GM21360 (cell line): ENCODE data around the gene TMSB4X.
"Not testable (repeated sequence)": the region's sequence is repeated elsewhere in the genome, so short reads cannot be mapped to it uniquely, and the experiment has no call there.

ENCODE experiments used
- ATAC-seq: cut with Tn5 transposase; IDR thresholded peaks from one replicate; pipeline ENCODE4 v1.9.1; 2021; ENCODE audit warnings: mild to moderate bottlenecking, moderate library complexity; ENCODE audit not compliant: unreplicated experiment

Gene TMSB4X

GRCh38 chrX:12975991-12976558 is 1.2 kb downstream of the TMSB4X start:
- ATAC-seq, result no peak

GRCh38 chrX:12976819-12977732 is 2.2 kb downstream of the TMSB4X start:
- ATAC-seq, result not testable (repeated sequence)

GRCh38 chrX:12977761-12978204 is 2.9 kb downstream of the TMSB4X start:
- no peak for ATAC-seq

GRCh38 chrX:12978205-12979025 is 3.5 kb downstream of the TMSB4X start:
- ATAC-seq, result peak; percentile 39

GRCh38 chrX:12979026-12979607 is 4.2 kb downstream of the TMSB4X start:
- no peak for ATAC-seq

- no peak for ATAC-seq
Measured at GRCh38 chrX:12979616-12980015, 4.7 kb downstream of the TMSB4X start.

GRCh38 chrX:12980039-12980438 is 5.1 kb downstream of the TMSB4X start:
- not testable (repeated sequence) for ATAC-seq

GRCh38 chrX:12981880-12982279 is 7.0 kb downstream of the TMSB4X start:
- no peak for ATAC-seq

GRCh38 chrX:12984603-12985319 is 9.9 kb downstream of the TMSB4X start:
- ATAC-seq, result peak; percentile 68

GRCh38 chrX:12985331-12985730 is 10.4 kb downstream of the TMSB4X start:
- no peak for ATAC-seq

- ATAC-seq, result no peak
Measured at GRCh38 chrX:12986164-12986779, 11.4 kb downstream of the TMSB4X start.

GRCh38 chrX:12986886-12987285 is 12.0 kb downstream of the TMSB4X start:
- ATAC-seq, result no peak

GRCh38 chrX:12987340-12987739 is 12.4 kb downstream of the TMSB4X start:
- ATAC-seq, result no peak

GRCh38 chrX:12987900-12988594 is 13.1 kb downstream of the TMSB4X start:
- ATAC-seq, result no peak

- ATAC-seq, result no peak
Measured at GRCh38 chrX:12988797-12989196, 13.9 kb downstream of the TMSB4X start.

GRCh38 chrX:12989461-12989860 is 14.6 kb downstream of the TMSB4X start:
- ATAC-seq, result no peak

- no peak for ATAC-seq
Measured at GRCh38 chrX:12991575-12991974, 16.7 kb downstream of the TMSB4X start.

- no peak for ATAC-seq
Measured at GRCh38 chrX:12992544-12993118, 17.7 kb downstream of the TMSB4X start.

- no peak for ATAC-seq
Measured at GRCh38 chrX:12993826-12994225, 18.9 kb downstream of the TMSB4X start.
